CD14-positive monocyte (primary cell): ENCODE results near the gene SYNM. TPM values are rescaled to one million over a fixed set of nuclear protein-coding genes. Genes with fewer than 3 reads are reported as not detected.
"Not testable (repeated sequence)": the region's sequence is repeated elsewhere in the genome, so short reads cannot be mapped to it uniquely, and the experiment has no call there.

Source experiments
- DNase-seq, 3 donors: peaks; one replicate each; pipeline ENCODE4 v3.0.0-alpha.2; 2011 to 2022
- H2AFZ ChIP-seq: 2 replicates; pipeline ENCODE4 v1.6.0; 2012; ENCODE audit warnings: mild to moderate bottlenecking, low read depth, low read length, inconsistent platforms; ENCODE audit not compliant: insufficient read depth, poor library complexity, severe bottlenecking
- H3K27ac ChIP-seq, 2 donors: 1 replicate in 1 of 2; 2 replicates in 1 of 2; pipeline ENCODE4 v1.5.1; 2012 to 2013; ENCODE audit warnings: low read length in 2 of 2, control low read depth in 1 of 2, inconsistent platforms in 1 of 2, low read depth in 1 of 2, mild to moderate bottlenecking in 1 of 2
- H3K27me3 ChIP-seq, 2 donors: one replicate each; pipeline versions ENCODE4 v1.6.0 to v1.6.1; 2011 to 2013; ENCODE audit warnings: low read length in 2 of 2; ENCODE audit not compliant: control insufficient read depth in 2 of 2, insufficient read depth in 2 of 2
- H3K36me3 ChIP-seq, 2 donors: replicated peaks in 1 of 2; 1 replicate in 1 of 2; 2 replicates in 1 of 2; pipeline versions ENCODE4 v1.5.1 to v1.6.1; 2012 to 2013; ENCODE audit warnings: low read length in 2 of 2, control low read depth in 1 of 2, inconsistent platforms in 1 of 2, mild to moderate bottlenecking in 1 of 2; ENCODE audit not compliant: insufficient read depth in 2 of 2, control insufficient read depth in 1 of 2
- H3K4me1 ChIP-seq, 2 donors: 1 replicate in 1 of 2; 2 replicates in 1 of 2; pipeline versions ENCODE4 v1.5.1 to v1.6.1; 2012 to 2013; ENCODE audit warnings: low read length in 2 of 2, control low read depth in 1 of 2, inconsistent platforms in 1 of 2, mild to moderate bottlenecking in 1 of 2, moderate library complexity in 1 of 2; ENCODE audit not compliant: insufficient read depth in 2 of 2, control insufficient read depth in 1 of 2
- H3K4me2 ChIP-seq: replicated peaks from 2 replicates; pipeline ENCODE3; 2012; ENCODE audit warnings: low read length, moderate library complexity, mild to moderate bottlenecking; ENCODE audit not compliant: poor library complexity, severe bottlenecking; ENCODE audit errors: extremely low read depth
- H3K4me3 ChIP-seq, 3 experiments: fragments of 200-600 bp in 1 of 3; sonication (generic) in 1 of 3; replicated peaks in 1 of 3; 1 replicate in 2 of 3; 2 replicates in 1 of 3; pipeline ENCODE4 v1.5.1; 2011 to 2013; ENCODE audit warnings: low read length in 3 of 3, mild to moderate bottlenecking in 3 of 3, control low read depth in 2 of 3, low read depth in 2 of 3, inconsistent platforms in 1 of 3, moderate library complexity in 1 of 3
- H3K79me2 ChIP-seq: 2 replicates; pipeline ENCODE4 v1.6.0; 2012; ENCODE audit warnings: mild to moderate bottlenecking, control low read depth, inconsistent platforms, low read length, moderate library complexity; ENCODE audit not compliant: insufficient read depth
- H3K9ac ChIP-seq: 2 replicates; pipeline ENCODE4 v1.6.0; 2017; ENCODE audit warnings: low read length, mild to moderate bottlenecking; ENCODE audit not compliant: insufficient read depth, poor library complexity, severe bottlenecking
- H3K9me3 ChIP-seq, 2 donors: replicated peaks in 1 of 2; 1 replicate in 1 of 2; 2 replicates in 1 of 2; pipeline versions ENCODE4 v1.5.1 to v1.6.1; 2012 to 2013; ENCODE audit warnings: low read length in 2 of 2, control low read depth in 1 of 2; ENCODE audit not compliant: control insufficient read depth in 1 of 2, insufficient read depth in 1 of 2
- H4K20me1 ChIP-seq: 2 replicates; pipeline ENCODE4 v1.6.0; 2012; ENCODE audit warnings: mild to moderate bottlenecking, low read length, control low read depth, moderate library complexity; ENCODE audit not compliant: insufficient read depth
- H3K27ac Mint-ChIP-seq, 7 donors: one replicate each; pipeline ENCODE4 v1.8.0; 2020; ENCODE audit warnings: mild to moderate bottlenecking in 7 of 7, mixed read lengths in 7 of 7, moderate library complexity in 6 of 7, inconsistent platforms in 2 of 7
- H3K27me3 Mint-ChIP-seq, 3 donors: one replicate each; pipeline ENCODE4 v1.8.0; 2021 to 2022; ENCODE audit warnings: low read depth in 3 of 3, mild to moderate bottlenecking in 3 of 3, mixed read lengths in 3 of 3, moderate library complexity in 3 of 3, inconsistent platforms in 1 of 3
- H3K36me3 Mint-ChIP-seq, 2 donors: one replicate each; pipeline ENCODE4 v1.8.0; 2020; ENCODE audit warnings: mixed read lengths in 2 of 2, inconsistent platforms in 1 of 2, mild to moderate bottlenecking in 1 of 2
- H3K4me1 Mint-ChIP-seq: one replicate; pipeline ENCODE4 v1.8.0; 2020; ENCODE audit warnings: mild to moderate bottlenecking, mixed read lengths
- H3K4me3 Mint-ChIP-seq, 2 donors: one replicate each; pipeline ENCODE4 v1.8.0; 2020; ENCODE audit warnings: mild to moderate bottlenecking in 2 of 2, mixed read lengths in 2 of 2, moderate library complexity in 1 of 2
- H3K9me3 Mint-ChIP-seq, 7 donors: one replicate each; pipeline ENCODE4 v1.8.0; 2020 to 2022; ENCODE audit warnings: mixed read lengths in 7 of 7, mild to moderate bottlenecking in 6 of 7, moderate library complexity in 6 of 7, inconsistent platforms in 2 of 7
- WGBS: methylation state at CpG from one replicate; pipeline ENCODE4 v1.1.5; 2013; ENCODE audit warnings: missing lambda C conversion rate; ENCODE audit not compliant: insufficient coverage; 5-methylcytosine and 5-hydroxymethylcytosine counted together
- intact Hi-C, 2 donors: fragments of 100-400 bp; cut with micrococcal nuclease; formaldehyde crosslinking; loops; one replicate each; pipeline versions ENCODE4 v1.15.0 to v1.15.1; 2023
- polyA plus RNA-seq, 3 donors: library from polyadenylated mRNA; depleted of rRNA in 1 of 3; unstranded in 2 of 3; stranded (reverse) in 1 of 3; fragments of 300-500 nt in 2 of 3; fragments of >200 nt in 1 of 3; fragmentation: Illumina TruSeq in 2 of 3; gene quantifications; 1 replicate in 2 of 3; 2 replicates in 1 of 3; pipeline ENCODE4 v1.2.3, GENCODE V29; 2012 to 2021
- TF ChIP-seq, protein P1 (sequence below): fragments of 200-600 bp; IDR thresholded peaks from one replicate; pipeline ENCODE4 v1.8.0; 2022; ENCODE audit warnings: antibody characterized with exemption, mild to moderate bottlenecking

The SYNM gene
- polyA plus RNA-seq, 3 donors, result 0.04 to 0.05 TPM; not detected in 1

DNA sequence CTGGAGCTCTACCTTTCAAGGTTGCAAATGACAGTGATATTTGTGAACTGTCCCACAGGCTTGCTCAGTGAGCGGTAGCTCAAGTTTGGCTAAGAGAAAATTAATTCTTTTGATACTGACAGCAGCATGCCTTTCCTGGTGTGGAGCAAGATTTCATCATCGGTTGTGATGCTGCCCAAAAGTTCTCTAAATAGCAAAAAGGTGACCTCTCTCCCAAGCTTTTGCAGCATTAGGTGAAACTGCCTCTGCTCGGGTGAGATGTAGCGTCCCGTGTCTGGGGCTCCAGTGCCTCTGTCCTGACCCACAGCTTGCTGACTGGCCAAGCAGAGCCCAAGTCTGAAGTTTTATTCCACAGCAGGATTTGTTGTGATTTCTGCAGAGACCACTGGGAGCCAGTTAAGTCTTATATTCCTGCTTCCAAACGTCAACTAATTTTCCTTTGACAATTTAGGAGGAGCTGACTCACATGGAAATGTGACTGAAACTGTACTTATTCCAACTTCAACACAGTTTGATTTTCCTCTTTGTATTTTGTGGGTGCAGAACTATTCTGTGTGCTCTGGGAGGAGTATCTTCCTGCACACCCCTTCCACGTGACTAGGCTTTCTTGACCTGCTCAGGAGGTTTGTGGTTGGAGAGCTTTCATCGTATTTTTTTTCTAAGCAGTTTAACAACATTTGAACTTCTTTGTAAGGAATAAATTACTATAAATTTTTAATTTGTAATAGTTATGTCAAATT, 5.9 kb downstream of the SYNM start:
- H3K4me2 ChIP-seq, result no peak overlapping the region

DNA sequence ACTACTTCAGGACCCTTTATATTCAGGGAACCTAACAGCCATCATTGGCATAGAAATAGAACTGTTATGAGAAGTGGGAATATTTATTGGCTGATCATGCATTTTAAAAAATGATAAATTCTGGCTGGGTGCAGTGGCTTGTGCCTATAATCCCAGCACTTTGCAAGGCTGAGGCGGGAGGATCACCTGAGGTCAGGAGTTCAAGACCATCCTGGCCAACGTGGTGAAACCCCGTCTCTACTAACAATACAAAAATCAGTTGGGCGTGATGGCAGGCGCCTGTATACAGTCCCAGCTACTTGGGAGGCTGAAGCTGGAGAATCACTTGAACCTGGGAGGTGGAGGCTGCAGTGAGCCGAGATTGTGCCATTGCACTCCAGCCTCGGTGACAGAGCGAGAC, 6.8 kb downstream of the SYNM start:
- not testable (repeated sequence) for H4K20me1 ChIP-seq

More for the DNA sequence above, 5.9 kb downstream of the SYNM start:
- Mint-ChIP-seq H3K36me3 (no peaks in the 10 kb centered on the region), H3K9me3 (peaks cover 0 to 13% (median 2%) of the 10 kb centered on the region in 7 donors), H3K4me3 (no peak overlapping the region), H3K4me1 (peaks cover 12% of the 10 kb centered on the region), H3K27me3 (peaks cover 28% of the 10 kb centered on the region in 3 donors), H3K27ac (no peak overlapping the region)
- Histone ChIP-seq H3K36me3 (no peaks in the 10 kb centered on the region), H3K79me2 (no peaks in the 10 kb centered on the region), H3K4me3 (no peak overlapping the region), H3K27me3 (peaks cover 17 to 19% of the 10 kb centered on the region in 2 donors), H3K9ac (no peak overlapping the region), H2AFZ (no peak overlapping the region), H3K9me3 (peaks cover 0 to 9% of the 10 kb centered on the region in 2 donors), H3K4me1 (peaks cover 3 to 6% of the 10 kb centered on the region in 2 donors), H3K27ac (no peak overlapping the region), H4K20me1 (no peaks in the 10 kb centered on the region)
- intact Hi-C loops, result no loop called here
- no peak for DNase-seq
- TF ChIP-seq, protein P1, sequence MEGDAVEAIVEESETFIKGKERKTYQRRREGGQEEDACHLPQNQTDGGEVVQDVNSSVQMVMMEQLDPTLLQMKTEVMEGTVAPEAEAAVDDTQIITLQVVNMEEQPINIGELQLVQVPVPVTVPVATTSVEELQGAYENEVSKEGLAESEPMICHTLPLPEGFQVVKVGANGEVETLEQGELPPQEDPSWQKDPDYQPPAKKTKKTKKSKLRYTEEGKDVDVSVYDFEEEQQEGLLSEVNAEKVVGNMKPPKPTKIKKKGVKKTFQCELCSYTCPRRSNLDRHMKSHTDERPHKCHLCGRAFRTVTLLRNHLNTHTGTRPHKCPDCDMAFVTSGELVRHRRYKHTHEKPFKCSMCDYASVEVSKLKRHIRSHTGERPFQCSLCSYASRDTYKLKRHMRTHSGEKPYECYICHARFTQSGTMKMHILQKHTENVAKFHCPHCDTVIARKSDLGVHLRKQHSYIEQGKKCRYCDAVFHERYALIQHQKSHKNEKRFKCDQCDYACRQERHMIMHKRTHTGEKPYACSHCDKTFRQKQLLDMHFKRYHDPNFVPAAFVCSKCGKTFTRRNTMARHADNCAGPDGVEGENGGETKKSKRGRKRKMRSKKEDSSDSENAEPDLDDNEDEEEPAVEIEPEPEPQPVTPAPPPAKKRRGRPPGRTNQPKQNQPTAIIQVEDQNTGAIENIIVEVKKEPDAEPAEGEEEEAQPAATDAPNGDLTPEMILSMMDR, result no peak
- 85% methylated on average over 5 of the region's 8 CpGs for WGBS

More for the DNA sequence above, 6.8 kb downstream of the SYNM start:
- H3K79me2 ChIP-seq, H3K27ac ChIP-seq, H3K27ac Mint-ChIP-seq, H3K4me3 ChIP-seq, H3K4me1 ChIP-seq, H3K9ac ChIP-seq, H2AFZ ChIP-seq, H3K4me1 Mint-ChIP-seq, H3K4me2 ChIP-seq, DNase-seq, H3K36me3 ChIP-seq, H3K9me3 ChIP-seq, H3K36me3 Mint-ChIP-seq, H3K4me3 Mint-ChIP-seq, H3K9me3 Mint-ChIP-seq, intact Hi-C loops: not testable (repeated sequence)
- no CpG with 5 or more reads among the region's 8 CpGs for WGBS
- H3K27me3 Mint-ChIP-seq, result peaks cover 19 to 21% (median 20%) of the 10 kb centered on the region in 3 donors
- peaks cover 9 to 12% of the 10 kb centered on the region in 2 donors for H3K27me3 ChIP-seq
